T-helper 17 cell (primary cell): Measurements from ENCODE around the gene TYSND1. TPM values are rescaled to one million over a fixed set of nuclear protein-coding genes. Genes with fewer than 3 reads are reported as not detected.
"Not testable (repeated sequence)": the region's sequence is repeated elsewhere in the genome, so short reads cannot be mapped to it uniquely, and the experiment has no call there.

Experiments used
- ATAC-seq: fragments of 150-1000 bp; cut with Tn5 transposase; 2 replicates; pipeline ENCODE4 v1.10.0; 2021; ENCODE audit warnings: mild to moderate bottlenecking, moderate library complexity
- DNase-seq, 3 donors: peaks; one replicate each; pipeline versions ENCODE4 v3.0.0 to v3.0.0-alpha.2; 2020 to 2021
- H3K9me3 ChIP-seq: one replicate; pipeline ENCODE4 v1.7.0; 2013; ENCODE audit warnings: low read length, mild to moderate bottlenecking; ENCODE audit not compliant: control insufficient read depth, poor library complexity, severe bottlenecking
- H3K27ac Mint-ChIP-seq: one replicate; pipeline ENCODE4 v1.8.0; 2022; ENCODE audit warnings: mild to moderate bottlenecking, moderate library complexity, mixed read lengths
- H3K27me3 Mint-ChIP-seq: one replicate; pipeline ENCODE4 v1.8.0; 2022; ENCODE audit warnings: mixed read lengths
- H3K36me3 Mint-ChIP-seq: one replicate; pipeline ENCODE4 v1.8.0; 2022; ENCODE audit warnings: low read depth, mixed read lengths
- H3K4me1 Mint-ChIP-seq: one replicate; pipeline ENCODE4 v1.8.0; 2022; ENCODE audit warnings: mild to moderate bottlenecking, mixed read lengths
- H3K4me3 Mint-ChIP-seq: one replicate; pipeline ENCODE4 v1.8.0; 2022; ENCODE audit warnings: mild to moderate bottlenecking, moderate library complexity, mixed read lengths
- total RNA-seq, 4 donors: library from RNA in 2 of 4; stranded (reverse) in 2 of 4; gene quantifications; one replicate each; pipeline ENCODE4 v1.2.3 and lab custom pipeline; 2022 to 2026

The TYSND1 gene
- total RNA-seq, 2 donors from 2014 or later: 14.2 to 14.9 TPM

- H3K9me3 ChIP-seq: no peaks in the 10 kb centered on the region
- DNase-seq: no peak
- Mint-ChIP-seq H3K4me3 (no peak overlapping the region), H3K4me1 (peaks cover 15% of the 10 kb centered on the region), H3K27ac (no peak overlapping the region), H3K36me3 (no peaks in the 10 kb centered on the region), H3K27me3 (peaks cover 11% of the 10 kb centered on the region)
- no peak for ATAC-seq
These were observed 29.9 kb upstream of the TYSND1 start for GRCh38 chr10:70176441-70176840.

GRCh38 chr10:70175516-70175915 lies 29.0 kb upstream of the TYSND1 start:
- no peak for ATAC-seq
- no peaks in the 10 kb centered on the region for H3K9me3 ChIP-seq
- Mint-ChIP-seq H3K4me1 (peaks cover 15% of the 10 kb centered on the region), H3K4me3 (no peak overlapping the region), H3K27ac (no peak overlapping the region), H3K36me3 (no peaks in the 10 kb centered on the region), H3K27me3 (peaks cover 5% of the 10 kb centered on the region)
- DNase-seq: no peak

- H3K9me3 ChIP-seq: no peaks in the 10 kb centered on the region
- peak; percentile 8 for ATAC-seq
- Mint-ChIP-seq H3K4me1 (peaks cover 19% of the 10 kb centered on the region), H3K27me3 (no peaks in the 10 kb centered on the region), H3K27ac (peak overlapping the region; percentile 63), H3K36me3 (no peaks in the 10 kb centered on the region), H3K4me3 (peak overlapping the region; percentile 73)
- DNase-seq: no peak
These were observed 27.7 kb upstream of the TYSND1 start for GRCh38 chr10:70174058-70174741.

- H3K27me3 Mint-ChIP-seq: no peaks in the 10 kb centered on the region
- H3K36me3 Mint-ChIP-seq: peaks cover 2% of the 10 kb centered on the region
- peak overlapping the region; percentile 97 for H3K27ac Mint-ChIP-seq
- no peaks in the 10 kb centered on the region for H3K9me3 ChIP-seq
- ATAC-seq: peak; percentile 27
- DNase-seq: no peak
- peak overlapping the region; percentile 96 for H3K4me3 Mint-ChIP-seq
- peaks cover 38% of the 10 kb centered on the region for H3K4me1 Mint-ChIP-seq
These were observed 23.3 kb upstream of the TYSND1 start for GRCh38 chr10:70169649-70170364.

- Mint-ChIP-seq H3K4me3 (peak overlapping the region; percentile 96), H3K27ac (peak overlapping the region; percentile 97), H3K27me3 (no peaks in the 10 kb centered on the region), H3K36me3 (peaks cover 2% of the 10 kb centered on the region), H3K4me1 (peaks cover 37% of the 10 kb centered on the region)
- ATAC-seq (peak; percentile 20), DNase-seq (no peak)
- H3K9me3 ChIP-seq: no peaks in the 10 kb centered on the region
These were observed 22.5 kb upstream of the TYSND1 start for GRCh38 chr10:70169011-70169410.

- no peaks in the 10 kb centered on the region for H3K27me3 Mint-ChIP-seq
- peaks cover 2% of the 10 kb centered on the region for H3K36me3 Mint-ChIP-seq
- no peaks in the 10 kb centered on the region for H3K9me3 ChIP-seq
- H3K4me3 Mint-ChIP-seq: peak overlapping the region; percentile 58
- peaks cover 45% of the 10 kb centered on the region for H3K4me1 Mint-ChIP-seq
- H3K27ac Mint-ChIP-seq: no peak overlapping the region
- ATAC-seq (no peak), DNase-seq (no peak)
These were observed 20.7 kb upstream of the TYSND1 start for GRCh38 chr10:70167246-70167645.

GRCh38 chr10:70166394-70166793 lies 19.9 kb upstream of the TYSND1 start:
- no peaks in the 10 kb centered on the region for H3K27me3 Mint-ChIP-seq
- ATAC-seq: no peak
- H3K36me3 Mint-ChIP-seq: peaks cover 2% of the 10 kb centered on the region
- H3K27ac Mint-ChIP-seq: no peak overlapping the region
- no peak overlapping the region for H3K4me3 Mint-ChIP-seq
- H3K4me1 Mint-ChIP-seq: peaks cover 52% of the 10 kb centered on the region
- DNase-seq: no peak
- no peaks in the 10 kb centered on the region for H3K9me3 ChIP-seq

- Mint-ChIP-seq H3K36me3 (peaks cover 2% of the 10 kb centered on the region), H3K4me1 (peaks cover 48% of the 10 kb centered on the region), H3K27ac (no peak overlapping the region), H3K4me3 (no peak overlapping the region), H3K27me3 (no peaks in the 10 kb centered on the region)
- H3K9me3 ChIP-seq: no peaks in the 10 kb centered on the region
- ATAC-seq (no peak), DNase-seq (no peak)
These were observed 17.7 kb upstream of the TYSND1 start for GRCh38 chr10:70164163-70164562.

GRCh38 chr10:70163448-70163847 lies 16.9 kb upstream of the TYSND1 start:
- ATAC-seq: no peak
- H3K9me3 ChIP-seq: no peaks in the 10 kb centered on the region
- Mint-ChIP-seq H3K4me3 (peak overlapping the region; percentile 82), H3K27me3 (no peaks in the 10 kb centered on the region), H3K27ac (peak overlapping the region; percentile 37), H3K4me1 (peaks cover 42% of the 10 kb centered on the region), H3K36me3 (peaks cover 2% of the 10 kb centered on the region)
- no peak for DNase-seq

- peak; percentile 81 for ATAC-seq
- Mint-ChIP-seq H3K4me1 (peaks cover 37% of the 10 kb centered on the region), H3K36me3 (peaks cover 2% of the 10 kb centered on the region)
These were observed 16.3 kb upstream of the TYSND1 start for GRCh38 chr10:70162892-70163201.

GRCh38 chr10:70162151-70162891 lies 15.8 kb upstream of the TYSND1 start:
- Mint-ChIP-seq H3K4me3 (peak overlapping the region; percentile 82), H3K27ac (peak overlapping the region; percentile 37), H3K4me1 (peaks cover 35% of the 10 kb centered on the region), H3K36me3 (peaks cover 2% of the 10 kb centered on the region), H3K27me3 (no peaks in the 10 kb centered on the region)
- no peaks in the 10 kb centered on the region for H3K9me3 ChIP-seq
- DNase-seq (no peak), ATAC-seq (peak; percentile 65)

More at GRCh38 chr10:70162892-70163201, 16.3 kb upstream of the TYSND1 start:
- H3K9me3 ChIP-seq: no peaks in the 10 kb centered on the region
- DNase-seq: no peak
- Mint-ChIP-seq H3K4me3 (peak overlapping the region; percentile 82), H3K27ac (peak overlapping the region; percentile 37), H3K27me3 (no peaks in the 10 kb centered on the region)

GRCh38 chr10:70160798-70161197 lies 14.3 kb upstream of the TYSND1 start:
- DNase-seq: no peak
- no peak for ATAC-seq
- no peaks in the 10 kb centered on the region for H3K27me3 Mint-ChIP-seq
- H3K27ac Mint-ChIP-seq: peak overlapping the region; percentile 11
- H3K4me1 Mint-ChIP-seq: peaks cover 36% of the 10 kb centered on the region
- H3K36me3 Mint-ChIP-seq: peaks cover 6% of the 10 kb centered on the region
- H3K9me3 ChIP-seq: no peaks in the 10 kb centered on the region
- no peak overlapping the region for H3K4me3 Mint-ChIP-seq

GRCh38 chr10:70159366-70159765 lies 12.9 kb upstream of the TYSND1 start:
- H3K27me3 Mint-ChIP-seq, DNase-seq, ATAC-seq, H3K9me3 ChIP-seq, H3K4me3 Mint-ChIP-seq: not testable (repeated sequence)
- H3K4me1 Mint-ChIP-seq: peaks cover 40% of the 10 kb centered on the region
- peak overlapping the region; percentile 11 for H3K27ac Mint-ChIP-seq
- peaks cover 15% of the 10 kb centered on the region for H3K36me3 Mint-ChIP-seq
